LHCN-M2 (cell line): ENCODE data around the gene E4F1. TPM values are rescaled to one million over a fixed set of nuclear protein-coding genes. Genes with fewer than 3 reads are reported as not detected.
"Not testable (repeated sequence)": the region's sequence is repeated elsewhere in the genome, so short reads cannot be mapped to it uniquely, and the experiment has no call there.

Experiments used
- DNase-seq: peaks from one replicate; pipeline ENCODE4 v3.0.0-alpha.2; 2012; ENCODE audit warnings: low read depth
- total RNA-seq: library from RNA; depleted of rRNA; stranded (reverse); fragments of >200 nt; gene quantifications from 2 replicates; pipeline ENCODE4 v1.2.3, GENCODE V29; 2014

Gene E4F1
- total RNA-seq, 1 experiment from 2014 or later = 34.0 TPM

DNA sequence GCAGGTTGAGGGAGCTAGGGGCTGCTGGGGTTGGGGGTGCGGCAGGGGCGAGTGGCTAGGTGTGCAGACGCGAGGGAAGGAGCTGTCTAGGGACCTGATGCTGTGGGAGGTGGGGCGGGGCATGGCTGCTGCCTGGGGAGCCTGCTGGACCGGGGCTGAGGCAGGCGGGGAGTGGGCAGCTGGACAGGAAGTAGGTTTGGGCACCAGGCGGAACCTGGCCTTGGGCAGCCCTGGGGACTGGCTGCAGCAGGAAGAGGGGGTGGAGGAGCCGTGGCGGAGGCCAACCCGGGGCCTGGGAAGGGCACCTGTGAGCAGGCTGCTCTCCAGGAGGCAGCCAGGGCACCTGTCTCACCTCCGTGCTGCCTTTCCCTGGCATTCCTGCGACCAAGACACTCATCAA, 7.0 kb downstream of the E4F1 start:
- no peak for DNase-seq

DNA sequence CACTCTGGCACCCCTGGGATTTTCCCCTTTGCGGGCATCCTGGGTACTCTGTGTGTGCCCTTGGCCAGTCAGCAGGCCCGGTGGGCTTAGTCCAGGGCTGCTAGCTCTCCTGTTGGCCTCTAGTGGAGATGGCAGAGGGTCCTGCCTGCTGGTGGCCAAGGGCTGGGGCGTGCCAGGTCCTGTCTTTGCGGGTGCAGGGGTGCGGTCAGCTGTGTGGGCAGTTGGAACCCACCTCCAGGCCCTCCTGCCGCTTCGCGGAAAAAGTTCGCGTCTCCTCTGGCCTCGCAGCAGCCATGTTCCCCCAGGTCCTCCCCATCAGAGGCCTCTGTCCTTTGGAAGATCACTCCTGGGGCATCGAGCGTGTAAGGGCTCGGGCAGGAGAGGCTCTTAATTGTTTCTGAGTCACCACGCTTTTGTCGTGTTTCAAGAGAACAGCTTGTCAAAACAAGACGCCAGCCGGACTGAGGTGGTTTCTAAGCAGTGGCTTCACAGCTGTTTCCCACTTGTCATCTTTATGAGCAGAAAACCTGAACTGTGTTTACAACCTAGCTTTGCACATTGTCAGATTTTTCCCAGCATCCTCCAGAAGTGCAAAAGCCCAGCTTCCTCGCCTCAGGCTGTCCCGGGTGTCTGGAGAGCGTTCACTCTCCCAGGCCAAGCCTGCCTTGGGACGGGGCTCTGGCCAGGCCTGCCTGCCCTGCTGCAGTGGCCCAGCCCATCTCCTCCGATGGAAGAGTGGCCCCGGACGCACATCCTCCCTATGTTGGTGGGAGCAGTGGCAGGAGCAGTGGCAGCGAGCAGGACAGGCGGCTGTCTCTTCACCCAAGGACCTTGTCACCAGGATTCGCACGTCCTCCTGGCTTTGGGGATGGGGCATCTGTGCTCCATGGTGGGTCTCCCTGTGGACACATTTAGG, 7.9 kb downstream of the E4F1 start:
- DNase-seq = peak; percentile 97

DNA sequence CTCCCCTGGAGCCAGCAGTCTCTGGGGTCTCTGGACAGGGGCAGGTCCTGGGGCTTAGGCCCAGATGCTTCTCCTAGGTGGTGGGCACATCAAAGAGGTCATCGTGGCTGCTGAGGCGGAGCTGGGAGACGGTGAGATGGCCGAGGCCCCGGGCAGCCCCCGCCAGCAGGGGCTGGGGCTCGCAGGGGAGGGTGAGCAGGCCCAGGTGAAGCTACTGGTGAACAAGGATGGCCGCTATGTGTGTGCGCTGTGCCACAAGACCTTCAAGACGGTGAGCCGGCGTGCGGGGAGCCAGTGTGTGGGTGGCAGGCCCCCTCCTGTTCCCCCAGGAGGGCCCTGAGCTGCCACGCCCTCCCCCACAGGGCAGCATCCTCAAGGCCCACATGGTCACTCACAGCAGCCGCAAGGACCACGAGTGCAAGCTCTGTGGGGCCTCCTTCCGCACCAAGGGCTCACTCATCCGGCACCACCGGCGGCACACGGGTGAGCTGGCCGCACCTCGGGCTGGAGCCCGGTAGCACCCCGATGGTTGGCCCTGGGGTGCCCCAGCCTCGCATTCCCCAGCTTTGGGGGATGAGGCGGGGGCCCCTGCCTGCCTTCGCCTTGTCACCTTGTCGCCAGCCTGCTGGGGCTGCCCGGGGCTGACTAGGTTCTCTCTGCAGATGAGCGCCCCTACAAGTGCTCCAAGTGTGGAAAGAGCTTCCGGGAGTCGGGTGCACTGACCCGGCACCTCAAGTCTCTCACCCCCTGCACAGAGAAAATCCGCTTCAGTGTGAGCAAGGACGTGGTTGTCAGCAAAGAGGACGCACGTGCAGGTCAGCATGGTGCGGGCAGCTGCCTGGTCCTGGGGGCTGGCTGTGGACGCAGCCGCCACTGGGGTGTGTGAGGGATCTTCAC, 9.0 kb downstream of the E4F1 start:
- DNase-seq = no peak

DNA sequence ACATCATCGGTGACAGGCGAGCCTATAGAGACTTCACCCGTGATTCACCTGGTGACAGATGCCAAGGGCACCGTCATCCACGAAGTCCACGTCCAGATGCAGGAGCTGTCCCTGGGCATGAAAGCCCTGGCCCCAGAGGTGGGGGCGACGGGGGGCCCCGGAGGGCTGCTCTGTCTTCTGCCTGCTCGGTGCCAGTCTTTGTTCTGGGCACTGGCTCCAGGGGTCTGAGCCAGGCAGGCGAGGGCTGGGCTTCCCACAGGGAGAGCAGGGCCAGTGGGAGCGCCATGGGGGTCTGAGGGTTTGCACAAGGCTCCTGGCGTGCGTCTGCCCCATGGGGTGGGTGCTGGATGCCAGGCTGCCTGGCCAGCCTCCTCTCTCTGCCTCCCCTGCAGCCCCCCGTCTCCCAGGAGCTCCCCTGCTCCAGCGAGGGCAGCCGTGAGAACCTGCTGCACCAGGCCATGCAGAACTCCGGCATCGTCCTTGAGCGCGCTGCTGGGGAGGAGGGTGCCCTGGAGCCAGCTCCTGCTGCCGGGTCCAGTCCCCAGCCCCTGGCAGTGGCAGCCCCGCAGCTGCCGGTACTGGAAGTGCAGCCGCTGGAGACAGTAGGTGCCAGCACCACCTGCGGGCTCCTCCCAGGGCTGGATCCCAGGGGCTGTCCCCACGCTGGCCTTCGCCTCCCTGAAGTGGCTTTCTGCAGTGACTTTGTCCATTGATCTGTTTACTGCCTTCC, 9.8 kb downstream of the E4F1 start:
- DNase-seq = no peak

DNA sequence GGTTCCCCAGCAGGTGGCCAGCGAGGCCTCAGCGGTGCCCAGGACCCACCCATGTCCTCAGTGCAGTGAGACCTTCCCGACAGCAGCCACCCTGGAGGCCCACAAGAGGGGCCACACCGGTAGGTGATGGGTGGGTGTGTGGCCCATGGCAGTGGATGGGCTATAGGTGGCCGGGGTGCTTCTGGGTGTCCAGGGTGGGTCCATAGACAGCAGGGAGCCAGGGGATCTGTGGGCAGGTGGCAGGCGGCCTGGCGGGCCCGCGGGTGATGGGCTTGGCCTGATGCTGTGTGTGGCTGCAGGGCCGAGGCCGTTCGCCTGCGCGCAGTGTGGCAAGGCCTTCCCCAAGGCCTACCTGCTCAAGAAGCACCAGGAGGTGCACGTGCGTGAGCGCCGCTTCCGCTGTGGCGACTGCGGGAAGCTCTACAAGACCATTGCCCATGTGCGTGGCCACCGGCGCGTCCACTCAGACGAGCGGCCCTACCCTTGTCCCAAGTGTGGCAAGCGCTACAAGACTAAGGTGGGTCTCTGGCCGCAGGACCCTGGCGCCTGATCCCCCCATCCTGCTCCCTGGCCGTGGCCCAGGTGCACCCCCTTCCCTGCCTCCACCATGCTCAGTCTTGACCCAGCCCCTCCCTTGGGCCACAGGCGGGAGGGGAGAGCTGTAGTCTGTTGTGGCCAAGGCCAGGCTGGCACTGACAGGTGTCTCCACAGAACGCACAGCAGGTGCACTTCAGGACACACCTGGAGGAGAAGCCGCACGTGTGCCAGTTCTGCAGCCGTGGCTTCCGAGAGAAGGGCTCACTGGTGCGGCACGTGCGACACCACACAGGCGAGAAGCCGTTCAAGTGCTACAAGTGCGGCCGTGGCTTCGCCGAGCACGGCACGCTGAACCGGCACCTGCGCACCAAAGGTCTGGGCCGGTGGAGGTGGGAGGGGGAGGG, 10.8 kb downstream of the E4F1 start:
- no peak for DNase-seq

DNA sequence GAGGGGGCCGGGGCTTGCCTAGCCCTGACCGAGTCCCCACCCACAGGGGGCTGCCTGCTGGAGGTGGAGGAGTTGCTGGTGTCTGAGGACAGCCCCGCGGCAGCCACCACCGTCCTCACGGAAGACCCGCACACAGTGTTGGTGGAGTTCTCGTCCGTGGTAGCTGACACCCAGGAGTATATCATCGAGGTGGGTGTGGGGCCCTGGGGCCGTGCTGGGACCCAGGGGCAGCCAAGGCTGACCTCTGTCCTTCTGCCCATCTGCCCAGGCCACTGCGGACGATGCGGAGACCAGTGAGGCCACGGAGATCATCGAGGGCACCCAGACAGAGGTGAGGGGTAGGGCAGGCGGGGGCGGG, 11.4 kb downstream of the E4F1 start:
- DNase-seq = no peak

DNA sequence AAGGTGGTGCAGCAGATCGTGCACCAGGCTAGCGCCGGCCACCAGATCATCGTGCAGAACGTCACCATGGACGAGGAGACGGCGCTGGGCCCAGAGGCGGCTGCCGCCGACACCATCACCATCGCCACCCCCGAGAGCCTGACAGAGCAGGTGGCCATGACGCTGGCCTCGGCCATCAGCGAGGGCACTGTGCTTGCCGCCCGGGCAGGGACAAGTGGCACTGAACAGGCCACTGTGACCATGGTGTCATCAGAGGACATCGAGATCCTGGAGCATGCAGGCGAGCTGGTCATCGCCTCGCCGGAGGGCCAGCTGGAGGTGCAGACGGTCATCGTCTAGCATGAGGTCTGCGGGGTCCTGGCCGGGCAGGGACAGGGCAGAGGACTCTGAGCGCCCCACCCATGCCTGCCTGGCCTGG, 11.9 kb downstream of the E4F1 start:
- no peak for DNase-seq

DNA sequence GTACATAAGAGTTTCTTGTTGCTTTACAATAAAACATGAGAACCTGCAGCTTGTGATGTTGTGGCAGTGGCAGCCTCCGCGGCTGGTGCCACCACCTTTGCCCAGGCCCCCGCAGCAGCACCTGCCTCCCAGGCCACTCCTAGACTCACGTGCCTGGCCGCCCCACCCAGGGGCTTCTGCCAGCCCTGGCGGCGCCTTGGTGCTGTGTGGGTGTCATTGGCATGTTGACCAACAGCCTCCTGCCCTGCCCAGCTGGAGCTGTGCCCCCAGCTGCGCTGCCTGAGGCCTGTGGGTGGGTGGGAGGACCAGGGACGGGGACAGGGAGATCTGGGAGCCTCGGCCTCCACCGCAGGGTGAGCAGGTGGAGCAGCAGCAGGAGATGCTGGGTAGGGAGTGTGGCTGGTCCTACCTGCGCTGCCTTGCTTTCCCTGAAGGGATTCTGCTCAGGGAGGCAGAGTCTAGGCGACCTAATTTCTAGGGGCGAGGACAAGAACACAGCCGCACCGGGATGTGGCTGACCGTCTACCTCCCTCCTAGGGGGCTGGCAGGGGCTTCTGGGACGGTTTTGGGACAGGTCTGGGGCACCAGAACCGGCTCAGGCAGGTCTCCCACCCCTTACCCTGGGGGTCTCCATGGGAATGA, 12.4 kb downstream of the E4F1 start:
- no peak for DNase-seq

DNA sequence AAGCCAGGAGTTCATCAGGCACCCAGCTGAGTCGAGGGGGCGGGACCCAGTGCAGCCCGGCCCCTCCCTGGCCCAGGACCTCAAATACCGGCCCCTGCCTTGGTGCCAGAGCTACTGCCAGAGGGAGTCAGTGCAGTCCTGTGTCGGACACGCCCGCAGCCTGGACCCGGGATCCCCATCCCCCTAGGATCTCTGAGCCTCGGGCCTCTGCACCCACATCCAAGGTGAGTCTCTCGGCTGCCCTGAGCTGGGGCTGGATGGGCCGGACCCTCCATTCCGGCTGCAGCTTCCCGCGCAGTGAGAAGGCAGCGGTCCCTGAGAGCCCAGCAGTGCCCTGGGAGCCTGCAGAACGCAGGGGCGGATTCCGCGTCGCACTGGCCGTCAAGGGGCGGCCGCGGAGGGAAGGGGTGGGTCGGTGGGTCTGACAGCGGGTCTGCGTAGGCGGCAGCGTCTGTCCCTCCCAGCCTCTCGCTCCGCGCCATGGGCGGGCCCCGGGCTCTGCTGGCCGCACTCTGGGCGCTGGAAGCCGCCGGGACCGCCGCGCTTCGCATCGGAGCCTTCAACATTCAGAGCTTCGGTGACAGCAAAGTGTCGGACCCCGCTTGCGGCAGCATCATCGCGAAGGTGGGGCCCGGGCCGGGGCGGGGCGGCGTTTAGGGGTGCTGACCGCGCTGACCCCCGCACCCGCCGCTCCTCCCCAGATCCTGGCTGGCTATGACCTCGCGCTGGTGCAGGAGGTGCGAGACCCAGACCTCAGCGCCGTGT, 13.1 kb downstream of the E4F1 start, which contains the start of gene DNASE1L2:
Gene DNASE1L2, plus strand, starts transcription at position 108 of the 765 bp plus-strand sequence. Its CDS starts 373 bp downstream, at position 481.
- no peak for DNase-seq

DNA sequence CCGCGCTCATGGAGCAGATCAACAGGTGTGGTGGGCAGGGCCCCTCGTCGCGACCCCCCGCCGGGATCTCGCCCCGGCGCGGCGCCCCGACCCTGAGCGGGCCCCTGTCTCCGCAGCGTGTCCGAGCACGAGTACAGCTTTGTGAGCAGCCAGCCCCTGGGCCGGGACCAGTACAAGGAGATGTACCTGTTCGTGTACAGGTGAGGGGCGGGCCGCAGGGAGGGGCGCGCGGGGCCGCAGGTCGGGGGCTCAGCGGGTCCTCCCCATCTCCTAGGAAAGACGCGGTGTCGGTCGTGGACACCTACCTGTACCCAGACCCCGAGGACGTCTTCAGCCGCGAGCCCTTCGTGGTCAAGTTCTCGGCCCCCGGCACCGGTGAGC, 13.7 kb downstream of the E4F1 start:
- DNase-seq = no peak

DNA sequence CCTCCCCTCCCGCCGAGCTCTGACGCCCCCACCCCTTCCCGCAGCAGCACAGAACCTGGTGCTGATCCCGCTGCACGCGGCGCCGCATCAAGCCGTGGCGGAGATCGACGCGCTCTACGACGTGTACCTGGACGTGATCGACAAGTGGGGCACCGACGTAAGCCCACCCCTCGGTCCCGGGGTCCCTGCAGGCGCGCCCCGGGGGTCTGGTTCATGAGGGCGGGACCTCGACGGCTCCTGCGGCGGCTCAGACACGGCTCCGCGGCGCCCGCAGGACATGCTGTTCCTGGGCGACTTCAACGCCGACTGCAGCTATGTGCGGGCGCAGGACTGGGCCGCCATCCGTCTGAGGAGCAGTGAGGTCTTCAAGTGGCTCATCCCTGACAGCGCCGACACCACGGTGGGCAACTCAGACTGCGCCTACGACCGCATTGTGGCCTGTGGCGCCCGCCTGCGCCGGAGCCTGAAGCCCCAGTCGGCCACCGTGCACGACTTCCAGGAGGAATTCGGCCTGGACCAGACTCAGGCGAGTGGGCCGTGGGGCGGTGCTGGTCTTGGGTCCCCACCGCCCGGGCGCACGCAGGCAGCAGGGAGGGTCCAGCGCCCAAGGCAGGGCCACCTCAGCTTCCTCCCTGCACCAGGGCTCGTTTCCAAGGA, 14.2 kb downstream of the E4F1 start:
- DNase-seq = no peak

DNA sequence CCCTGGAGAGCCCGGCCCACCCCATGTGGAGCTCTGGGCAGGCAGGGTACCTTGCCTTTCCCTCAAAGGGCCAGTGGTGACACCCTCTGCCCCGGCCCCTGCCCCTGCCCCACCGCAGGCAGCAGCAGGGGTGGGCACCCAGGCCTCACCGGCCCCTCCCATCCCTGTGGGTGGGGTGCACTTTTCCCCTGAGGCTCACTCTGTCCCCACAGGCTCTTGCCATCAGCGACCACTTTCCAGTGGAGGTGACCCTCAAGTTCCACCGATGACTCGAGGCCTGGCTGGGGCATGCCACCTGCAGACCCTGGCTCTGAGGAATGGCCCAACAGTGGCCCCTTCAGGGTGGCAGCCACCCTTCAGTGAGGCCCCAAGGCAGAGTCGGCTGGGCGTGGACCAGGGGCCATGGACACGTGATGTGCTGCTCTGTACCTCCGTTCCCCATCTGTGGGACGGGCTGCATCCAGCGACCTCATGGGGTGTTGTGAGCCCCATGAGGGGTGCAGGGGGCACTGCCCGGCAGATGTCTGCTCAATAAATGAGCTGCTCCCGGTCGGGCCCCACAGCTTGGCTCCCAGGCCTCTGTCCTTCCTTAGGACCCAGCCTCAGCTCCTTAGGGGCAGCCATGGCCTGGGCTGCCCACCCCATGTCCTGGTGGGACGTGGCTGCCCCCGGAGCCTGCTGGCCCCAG, 14.9 kb downstream of the E4F1 start:
- DNase-seq = no peak

DNA sequence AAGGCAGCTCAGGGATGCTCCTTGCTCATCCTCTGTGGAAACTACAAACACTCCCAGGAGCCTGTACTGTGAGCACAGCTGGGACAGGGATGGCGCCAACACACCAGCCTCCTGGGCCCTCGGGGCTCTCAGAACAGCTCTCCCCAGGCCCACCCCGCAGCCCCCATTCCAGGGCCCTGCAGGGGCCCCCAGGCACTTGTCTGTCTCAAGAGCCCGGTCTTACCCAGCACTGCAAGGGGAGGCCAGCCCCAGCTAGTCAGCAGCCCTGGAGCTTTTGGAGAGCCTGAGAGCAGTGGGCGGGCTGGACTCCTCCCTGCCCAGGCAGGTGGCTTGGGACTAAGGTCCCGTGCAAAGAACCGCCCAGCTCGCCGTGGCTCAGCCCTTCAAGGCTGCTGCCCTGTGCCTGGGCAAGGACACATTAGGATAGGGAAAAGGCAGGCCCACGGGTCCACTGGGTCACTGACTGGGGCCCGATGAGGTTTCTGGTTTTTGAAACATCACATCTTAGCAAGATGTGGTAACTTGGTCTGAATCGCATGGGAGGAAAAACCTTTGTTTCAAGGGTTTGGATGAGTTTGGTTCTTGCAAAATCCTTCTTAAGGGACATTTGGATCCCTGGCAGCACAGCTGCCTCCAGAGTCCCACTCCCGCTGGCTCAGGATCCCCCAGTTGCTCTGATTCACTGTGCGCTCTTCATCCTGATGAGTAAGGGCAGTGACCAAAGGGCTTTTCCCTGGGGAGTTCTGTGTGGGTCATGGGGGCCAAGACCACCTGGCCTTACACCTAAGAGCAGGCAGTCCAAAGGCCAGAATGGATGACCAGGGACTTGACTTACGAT, 15.7 kb downstream of the E4F1 start:
- peak; percentile 78 for DNase-seq

DNA sequence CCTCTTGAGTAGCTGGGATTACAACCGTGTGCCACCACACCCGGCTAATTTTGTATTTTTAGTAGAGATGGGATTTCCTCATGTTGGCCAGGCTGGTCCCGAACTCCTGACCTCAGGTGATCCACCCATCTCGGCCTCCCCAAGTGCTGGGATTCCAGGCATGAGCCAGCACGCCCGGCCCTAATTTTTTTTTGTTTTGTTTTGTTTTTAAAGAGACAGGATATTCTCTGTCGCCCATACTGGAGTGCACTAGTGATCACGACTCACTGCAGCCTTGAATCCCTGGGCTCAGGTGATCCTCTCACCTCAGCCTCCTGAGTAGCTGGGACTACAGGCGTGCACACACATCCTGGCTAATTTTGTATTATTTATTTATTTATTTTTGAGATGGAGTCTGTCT, 16.9 kb downstream of the E4F1 start:
- not testable (repeated sequence) for DNase-seq

DNA sequence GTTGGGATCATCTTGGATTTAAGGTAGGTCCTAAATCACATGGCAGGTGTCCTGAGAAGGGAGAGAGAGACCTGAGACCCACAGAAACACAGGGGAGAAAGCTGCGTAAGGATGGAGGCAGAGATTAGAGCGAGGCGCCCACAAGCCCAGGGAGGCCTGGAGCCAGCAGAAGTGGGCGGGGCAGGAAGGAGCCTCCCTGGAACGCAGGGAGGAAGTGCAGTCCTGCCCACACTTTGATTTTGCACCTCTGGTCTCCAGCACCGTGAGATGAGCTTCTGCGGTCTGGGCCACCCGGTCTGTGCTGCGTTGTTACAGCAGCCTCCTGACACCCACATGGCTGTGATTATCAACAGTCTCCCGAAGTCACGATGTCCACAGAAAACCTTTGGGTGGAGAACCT, 19.2 kb downstream of the E4F1 start:
- no peak for DNase-seq

DNA sequence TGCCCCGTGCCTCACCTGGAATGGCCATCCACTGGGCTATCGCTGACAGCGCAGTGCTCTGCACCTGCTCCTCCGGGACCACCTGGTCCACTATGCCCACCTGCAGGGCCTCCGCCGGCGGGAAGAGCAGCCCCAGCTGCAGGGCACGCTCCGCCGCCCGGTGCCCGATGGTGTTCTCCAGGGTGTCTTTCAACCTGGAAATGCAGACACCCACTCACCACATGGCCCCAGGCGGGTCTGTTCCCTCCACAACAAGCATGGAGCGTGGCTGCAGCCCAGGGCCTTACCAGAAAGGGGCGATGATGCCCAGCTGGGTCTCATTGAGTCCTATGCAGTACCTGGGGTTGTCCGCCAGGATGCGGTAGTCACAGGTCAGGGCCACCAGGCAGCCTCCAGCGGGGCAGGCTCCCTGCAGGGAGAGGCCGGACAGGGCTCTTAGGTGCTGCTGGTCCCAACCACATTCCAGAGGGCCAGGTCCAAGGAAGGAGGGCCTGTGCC, 19.7 kb downstream of the E4F1 start:
- DNase-seq = no peak

DNA sequence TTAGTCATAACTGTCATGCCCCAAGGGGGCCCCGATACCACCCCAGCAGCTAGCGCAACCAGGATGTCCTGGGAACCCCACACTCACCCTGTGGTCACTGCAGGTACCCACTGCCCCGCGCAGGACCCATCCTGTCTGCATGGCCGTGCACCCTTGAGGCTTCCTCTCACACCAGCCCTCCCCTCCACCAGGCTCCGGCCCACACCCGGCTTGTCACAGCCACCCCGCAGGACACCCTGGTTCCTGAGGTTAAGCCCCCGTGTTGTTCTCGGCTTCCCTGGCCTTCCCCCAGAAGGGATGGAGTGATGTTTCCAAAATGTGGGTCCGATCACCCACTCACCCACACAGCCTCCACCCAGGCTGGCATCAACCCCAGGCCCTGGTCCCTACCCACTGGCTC, 20.4 kb downstream of the E4F1 start:
- no peak for DNase-seq
